Ramos (cell line): Measurements from ENCODE around the gene NUMBL.
"Not testable (repeated sequence)": the region's sequence is repeated elsewhere in the genome, so short reads cannot be mapped to it uniquely, and the experiment has no call there.

Source experiments
- in situ Hi-C: fragments of 300-500 bp; cut with MboI; formaldehyde crosslinking; loops from one replicate; pipeline ENCODE4 v1.14.3; 2022; ENCODE audit warnings: low sequenced_read_pairs; ENCODE audit not compliant: unreplicated experiment

Gene NUMBL

GRCh38 chr19:40690050-40690692 is at the start of gene NUMBL:
Gene NUMBL, minus strand, starts transcription at chr19:40690651. Its CDS starts 168 bp downstream, at chr19:40690483.
- in situ Hi-C loops = no loop called here

- in situ Hi-C loops = no loop called here
Measured at GRCh38 chr19:40739030-40739839, 48.8 kb upstream of the NUMBL start.

- in situ Hi-C loops = no loop called here
Measured at GRCh38 chr19:40737102-40737644, 46.7 kb upstream of the NUMBL start.

GRCh38 chr19:40736661-40737060 is 46.2 kb upstream of the NUMBL start:
- in situ Hi-C loops = no loop called here

- in situ Hi-C loops = no loop called here
Measured at GRCh38 chr19:40735013-40735771, 44.7 kb upstream of the NUMBL start.

GRCh38 chr19:40733149-40733548 is 42.7 kb upstream of the NUMBL start:
- in situ Hi-C loops = no loop called here

- in situ Hi-C loops = not testable (repeated sequence)
Measured at GRCh38 chr19:40732304-40732703, 41.9 kb upstream of the NUMBL start.

- in situ Hi-C loops = not testable (repeated sequence)
Measured at GRCh38 chr19:40730065-40730464, 39.6 kb upstream of the NUMBL start.

GRCh38 chr19:40726279-40726678 is 35.8 kb upstream of the NUMBL start:
- in situ Hi-C loops = no loop called here

GRCh38 chr19:40724855-40725254 is 34.4 kb upstream of the NUMBL start:
- in situ Hi-C loops = no loop called here

- in situ Hi-C loops = no loop called here
Measured at GRCh38 chr19:40724315-40724714, 33.9 kb upstream of the NUMBL start.

- in situ Hi-C loops = no loop called here
Measured at GRCh38 chr19:40723661-40724254, 33.3 kb upstream of the NUMBL start.

- in situ Hi-C loops = no loop called here
Measured at GRCh38 chr19:40721936-40722661, 31.6 kb upstream of the NUMBL start.

- in situ Hi-C loops = no loop called here
Measured at GRCh38 chr19:40721140-40721486, 30.7 kb upstream of the NUMBL start.

GRCh38 chr19:40719414-40719894 is 29.0 kb upstream of the NUMBL start:
- in situ Hi-C loops = no loop called here

GRCh38 chr19:40718774-40719391 is 28.4 kb upstream of the NUMBL start:
- in situ Hi-C loops = no loop called here

- in situ Hi-C loops = no loop called here
Measured at GRCh38 chr19:40717880-40718773, 27.7 kb upstream of the NUMBL start.

- in situ Hi-C loops = no loop called here
Measured at GRCh38 chr19:40717325-40717879, 27.0 kb upstream of the NUMBL start.
